IMR-90 (cell line): ENCODE data around the gene SRSF10. TPM values are rescaled to one million over a fixed set of nuclear protein-coding genes. Genes with fewer than 3 reads are reported as not detected.
A peak's percentile ranks its signal among the peaks of the same experiment; 100 is the strongest.

Experiments used
- ATAC-seq: fragments of 200-7000 bp; cut with Tn5 transposase; 2 replicates; pipeline ENCODE4 v1.9.1; 2020; ENCODE audit warnings: low read depth, mild to moderate bottlenecking, moderate library complexity
- BruUV-seq: library from RNA; stranded (reverse); fragments of 400-500 nt; replicated peaks from 2 replicates; lab custom pipeline; 2021; lab: Mats Ljungman, UMichigan
- CTCF ChIA-PET: fragments of 300-600 bp; formaldehyde crosslinking; extraction: SDS; loops from one replicate; lab custom pipeline; 2021; ENCODE audit warnings: antibody characterized with exemption; lab: Yijun Ruan, JAX
- POLR2A ChIA-PET: fragments of 300-600 bp; sonication (Branson Sonifier 250); formaldehyde crosslinking; loops from one replicate; lab custom pipeline; 2022; ENCODE audit warnings: antibody characterized with exemption; ENCODE audit not compliant: unreplicated experiment; lab: Charles Lee
- DNase-seq: peaks from one replicate; pipeline ENCODE4 v3.0.0; 2013
- H2AFZ ChIP-seq: replicated peaks from 2 replicates; pipeline ENCODE3; 2013; ENCODE audit warnings: low read length, mild to moderate bottlenecking; ENCODE audit not compliant: poor library complexity
- H2AK5ac ChIP-seq: 2 replicates; pipeline ENCODE4 v1.6.1; 2013; ENCODE audit warnings: low read depth, low read length, inconsistent platforms
- H2AK9ac ChIP-seq: replicated peaks from 2 replicates; pipeline ENCODE3; 2013; ENCODE audit warnings: mild to moderate bottlenecking, low read depth, low read length, moderate library complexity; ENCODE audit not compliant: poor library complexity
- H2BK120ac ChIP-seq: 2 replicates; pipeline ENCODE4 v1.6.1; 2013; ENCODE audit warnings: low read depth, low read length, inconsistent platforms
- H2BK15ac ChIP-seq: 3 replicates; pipeline ENCODE4 v1.6.1; 2013; ENCODE audit warnings: low read depth, low read length, inconsistent platforms
- H2BK20ac ChIP-seq: 2 replicates; pipeline ENCODE4 v1.6.1; 2013; ENCODE audit warnings: low read depth, mild to moderate bottlenecking, inconsistent platforms, low read length, moderate library complexity
- H2BK5ac ChIP-seq: 2 replicates; pipeline ENCODE4 v1.6.1; 2013; ENCODE audit warnings: mild to moderate bottlenecking, low read depth, low read length, inconsistent platforms; ENCODE audit not compliant: poor library complexity, severe bottlenecking
- H3K14ac ChIP-seq: replicated peaks from 2 replicates; pipeline ENCODE4 v1.6.1; 2013; ENCODE audit warnings: low read depth, low read length, inconsistent platforms
- H3K18ac ChIP-seq: 2 replicates; pipeline ENCODE4 v1.6.1; 2013; ENCODE audit warnings: low read depth, low read length, control low read depth
- H3K23ac ChIP-seq: 2 replicates; pipeline ENCODE4 v1.6.1; 2013; ENCODE audit warnings: low read depth, low read length, inconsistent platforms
- H3K27ac ChIP-seq: 2 replicates; pipeline ENCODE4 v1.5.1; 2013; ENCODE audit warnings: mild to moderate bottlenecking, control low read depth, low read length; ENCODE audit not compliant: insufficient read depth
- H3K27me3 ChIP-seq: 2 replicates; pipeline ENCODE4 v1.6.1; 2013; ENCODE audit warnings: low read length; ENCODE audit not compliant: control insufficient read depth, insufficient read depth
- H3K36me3 ChIP-seq: 2 replicates; pipeline ENCODE4 v1.6.1; 2013; ENCODE audit warnings: low read length, mixed read lengths; ENCODE audit not compliant: control insufficient read depth, insufficient read depth
- H3K4ac ChIP-seq: 2 replicates; pipeline ENCODE4 v1.6.1; 2013; ENCODE audit warnings: low read depth, low read length, inconsistent platforms
- H3K4me1 ChIP-seq: 2 replicates; pipeline ENCODE4 v1.6.1; 2013; ENCODE audit warnings: low read length, mixed read lengths; ENCODE audit not compliant: control insufficient read depth, insufficient read depth
- H3K4me2 ChIP-seq: 2 replicates; pipeline ENCODE4 v1.6.1; 2013; ENCODE audit warnings: low read depth, mild to moderate bottlenecking, control low read depth, low read length, moderate library complexity
- H3K4me3 ChIP-seq: 2 replicates; pipeline ENCODE4 v1.5.1; 2013; ENCODE audit warnings: low read depth, mild to moderate bottlenecking, control low read depth, low read length, moderate library complexity; ENCODE audit not compliant: insufficient read depth
- H3K56ac ChIP-seq: 2 replicates; pipeline ENCODE4 v1.6.1; 2013; ENCODE audit warnings: low read length, inconsistent platforms; ENCODE audit not compliant: insufficient read depth; ENCODE audit errors: extremely low read depth
- H3K79me1 ChIP-seq, 2 experiments: 2 replicates each; pipeline ENCODE4 v1.6.1; 2013; ENCODE audit warnings: low read length in 2 of 2, inconsistent platforms in 1 of 2, low read depth in 1 of 2
- H3K9ac ChIP-seq: 2 replicates; pipeline ENCODE4 v1.6.1; 2013; ENCODE audit warnings: low read depth, low read length, control low read depth
- H3K9me1 ChIP-seq: 2 replicates; pipeline ENCODE4 v1.6.1; 2013; ENCODE audit warnings: low read length, inconsistent platforms; ENCODE audit not compliant: insufficient read depth
- H3K9me3 ChIP-seq: 2 replicates; pipeline ENCODE4 v1.6.1; 2013; ENCODE audit warnings: low read length; ENCODE audit not compliant: control insufficient read depth, insufficient read depth
- H4K20me1 ChIP-seq: 2 replicates; pipeline ENCODE4 v1.6.1; 2013; ENCODE audit warnings: low read length, inconsistent platforms; ENCODE audit not compliant: insufficient read depth
- H4K5ac ChIP-seq: 2 replicates; pipeline ENCODE4 v1.6.1; 2013; ENCODE audit warnings: mild to moderate bottlenecking, low read depth, low read length, control low read depth
- H4K8ac ChIP-seq, 2 experiments: 2 replicates each; pipeline ENCODE4 v1.6.1; 2013; ENCODE audit warnings: low read depth in 2 of 2, low read length in 2 of 2, control low read depth in 1 of 2, inconsistent platforms in 1 of 2
- H4K91ac ChIP-seq: 2 replicates; pipeline ENCODE4 v1.6.1; 2013; ENCODE audit warnings: low read depth, low read length, inconsistent platforms; ENCODE audit not compliant: insufficient read depth
- CEBPB ChIP-seq: IDR thresholded peaks from 2 replicates; pipeline ENCODE4 v1.6.1; 2012; ENCODE audit warnings: low read depth, low read length, improper control_type of control experiment
- CHD1 ChIP-seq: IDR thresholded peaks from 2 replicates; pipeline ENCODE4 v1.6.1; 2012; ENCODE audit warnings: low read depth, low read length, improper control_type of control experiment
- CTCF ChIP-seq: conservative IDR thresholded peaks from 2 replicates; pipeline ENCODE4 v1.5.1; 2012; ENCODE audit warnings: mild to moderate bottlenecking, low read depth, low read length, improper control_type of control experiment
- FOS ChIP-seq: fragments of 150-350 bp; IDR thresholded peaks from 2 replicates; pipeline ENCODE4 v1.6.1; 2016; ENCODE audit warnings: low read depth, low read length
- MAFK ChIP-seq: IDR thresholded peaks from 2 replicates; pipeline ENCODE4 v1.6.1; 2012; ENCODE audit warnings: low read depth, low read length, improper control_type of control experiment
- MXI1 ChIP-seq: IDR thresholded peaks from 2 replicates; pipeline ENCODE4 v1.6.1; 2012; ENCODE audit warnings: low read depth, mild to moderate bottlenecking, low read length, moderate library complexity, borderline replicate concordance
- NFE2L2 ChIP-seq: fragments of 150-350 bp; IDR thresholded peaks from 2 replicates; pipeline ENCODE4 v1.6.1; 2016; ENCODE audit warnings: low read depth, mild to moderate bottlenecking, low read length
- RAD21 ChIP-seq: IDR thresholded peaks from 2 replicates; pipeline ENCODE4 v1.6.1; 2012; ENCODE audit warnings: low read length, improper control_type of control experiment
- RCOR1 ChIP-seq: IDR thresholded peaks from 2 replicates; pipeline ENCODE4 v1.6.1; 2012; ENCODE audit warnings: mild to moderate bottlenecking, low read length, improper control_type of control experiment; ENCODE audit not compliant: insufficient replicate concordance
- RFX5 ChIP-seq: IDR thresholded peaks from 2 replicates; pipeline ENCODE4 v1.8.0; 2012; ENCODE audit warnings: low read depth, mild to moderate bottlenecking, low read length, moderate library complexity
- USF2 ChIP-seq: fragments of 150-350 bp; IDR thresholded peaks from 2 replicates; pipeline ENCODE4 v1.6.1; 2017; ENCODE audit warnings: mild to moderate bottlenecking, antibody characterized with exemption, low read length, low read depth
- WGBS, 2 experiments: methylation state at CpG; one replicate each; pipeline versions ENCODE4 v1.1.5 to v1.1.7; 2013; ENCODE audit warnings: missing lambda C conversion rate in 2 of 2; ENCODE audit not compliant: insufficient read length in 1 of 2; ENCODE audit errors: extremely low coverage in 2 of 2; 5-methylcytosine and 5-hydroxymethylcytosine counted together
- dilution Hi-C: fragments of 300-500 bp; cut with HindIII; formaldehyde crosslinking; loops from one replicate; pipeline ENCODE4 v1.14.3; 2018; ENCODE audit warnings: low sequenced_read_pairs; ENCODE audit not compliant: unreplicated experiment
- in situ Hi-C: fragments of 300-500 bp; cut with MboI; formaldehyde crosslinking; loops from 3 replicates; pipeline ENCODE4 v1.14.3; 2019; ENCODE audit warnings: low sequenced_read_pairs, inconsistent platforms, mixed read lengths
- intact Hi-C: fragments of 100-400 bp; cut with micrococcal nuclease; formaldehyde crosslinking; loops from 2 replicates; pipeline ENCODE4 v1.10.0; 2022
- polyA plus RNA-seq, 3 experiments: library from polyadenylated mRNA; depleted of rRNA; stranded (reverse); fragments of >200 nt; gene quantifications; 2 replicates each; pipeline ENCODE4 v1.2.3, GENCODE V29; 2012; ENCODE audit warnings: low replicate concordance in 1 of 3
- total RNA-seq: library from RNA; depleted of rRNA; stranded (reverse); fragments of >200 nt; gene quantifications from 2 replicates; pipeline ENCODE4 v1.2.3, GENCODE V29; 2012

SRSF10 gene
- total and polyA plus RNA-seq, 2 of the 4 experiments (the other 2 are of a cell fraction): 90.1 to 110 TPM

DNA sequence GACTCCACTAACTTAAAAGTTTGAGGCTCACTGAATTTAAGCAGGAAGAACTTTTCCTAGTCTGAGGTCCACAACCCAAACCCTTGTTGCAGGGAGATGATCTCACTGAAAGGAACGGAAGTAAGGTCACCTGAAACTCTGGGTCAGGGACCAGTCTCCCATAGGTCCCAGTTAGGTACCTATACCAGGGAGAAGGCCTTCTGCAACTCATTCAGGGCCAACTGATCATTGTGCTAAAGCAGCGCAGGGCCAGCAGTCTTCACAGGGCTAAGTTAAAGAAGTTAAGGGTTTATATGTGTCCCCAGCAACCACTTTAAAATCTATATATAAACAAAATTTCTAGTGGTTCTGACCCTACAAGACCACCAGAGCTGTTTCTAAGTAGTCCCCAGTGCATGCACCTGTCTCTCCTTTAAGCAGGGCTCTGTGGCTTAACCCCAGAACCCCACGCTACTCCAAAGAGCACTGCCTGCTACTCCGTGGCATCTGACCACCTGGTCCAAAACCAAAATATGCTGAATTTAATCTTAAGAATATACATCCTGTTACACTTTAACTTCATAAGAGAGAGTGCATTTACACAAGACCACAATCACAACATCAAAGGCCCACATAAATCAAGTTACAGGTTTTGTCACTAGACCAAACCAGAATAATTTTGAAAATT, 2.8 kb downstream of the SRSF10 start:
- DNase-seq: no peak
- Histone ChIP-seq H3K4me2 (no peak overlapping the region; the same call in 1 of the 2 replicates), H3K9ac (no peak overlapping the region), H4K5ac (no peak overlapping the region), H3K27ac (no peak overlapping the region), H3K9me3 (no peaks in the 10 kb centered on the region), H3K18ac (no peak overlapping the region), H2BK15ac (no peak overlapping the region), H3K9me1 (peaks cover 7% of the 10 kb centered on the region; the same call in 1 of the 2 replicates), H3K27me3 (no peaks in the 10 kb centered on the region), H4K20me1 (peaks cover 54% of the 10 kb centered on the region), H2AK5ac (no peak overlapping the region), H3K56ac (no peak overlapping the region), H2BK20ac (no peak overlapping the region), H3K4me3 (no peak overlapping the region), H3K79me1 (peaks cover 0 to 17% of the 10 kb centered on the region in 2 experiments; a peak in 2 of 4 replicates), H2AFZ (no peak overlapping the region), H3K4ac (no peak overlapping the region), H3K23ac (peak overlapping the region; percentile 46; the same call in 1 of the 2 replicates), H3K14ac (no peak overlapping the region), H2BK120ac (no peak overlapping the region), H2BK5ac (no peak overlapping the region), H4K8ac (no peak overlapping the region), H3K36me3 (peaks cover 6% of the 10 kb centered on the region), H2AK9ac (no peak overlapping the region), H3K4me1 (peaks cover 6% of the 10 kb centered on the region), H4K91ac (no peak overlapping the region)
- POLR2A ChIA-PET: no interaction called here
- no TSS peak for BruUV-seq
- TF ChIP-seq RCOR1 (no peak), CEBPB (no peak), MXI1 (no peak), CHD1 (no peak), RFX5 (no peak), MAFK (no peak), CTCF (no peak), FOS (no peak), USF2 (no peak), NFE2L2 (no peak), RAD21 (no peak)
- in situ Hi-C loops: loop anchor here (5.0 kb wide), 1 partner anchor 45 kb away; no protein-coding TSS in a partner anchor
- ATAC-seq: no peak
- intact Hi-C loops: no loop called here
- 83% methylated on average over 1 of the region's 4 CpGs; no CpG with 5 or more reads in 1 of the 2 experiments for WGBS, 2 experiments
- dilution Hi-C loops: no loop called here
- CTCF ChIA-PET: interaction anchor here (0.6 kb wide), 1 partner anchor 681 kb away, joined by 4 read pairs; no protein-coding TSS in a partner anchor
